NCI-H526 (cell line): ENCODE results near the gene SLX4IP.

Experiments
- DNase-seq, 2 experiments: peaks; one replicate each; lab custom pipeline; 2025; lab: John Stamatoyannopoulos, UW

The SLX4IP gene

DNA sequence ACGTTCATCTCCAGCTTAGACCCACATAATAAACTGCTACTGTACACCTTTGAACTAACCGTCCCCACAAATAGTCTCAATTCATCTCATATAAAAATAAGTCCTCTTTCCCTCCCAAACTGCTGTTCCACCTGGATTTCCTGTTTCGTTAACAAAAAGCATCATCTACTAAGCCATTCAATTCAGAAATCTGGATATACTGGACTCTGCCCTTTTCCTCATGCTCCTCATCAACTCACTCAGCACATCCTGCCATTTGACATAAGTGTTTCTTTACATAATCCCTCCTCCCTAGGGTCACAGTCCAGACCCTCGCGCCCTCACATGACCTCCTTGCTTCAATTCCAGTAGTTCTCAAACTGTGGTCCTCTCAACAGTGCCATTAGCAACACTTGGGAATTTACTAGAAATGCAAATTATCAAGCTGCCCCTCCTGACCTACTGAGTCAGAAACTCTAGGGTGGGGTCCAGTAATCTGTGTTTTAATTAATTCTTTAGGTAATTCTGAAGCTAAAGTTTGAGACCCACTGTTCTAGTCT, 5.6 kb upstream of the SLX4IP start:
- no peak for DNase-seq

DNA sequence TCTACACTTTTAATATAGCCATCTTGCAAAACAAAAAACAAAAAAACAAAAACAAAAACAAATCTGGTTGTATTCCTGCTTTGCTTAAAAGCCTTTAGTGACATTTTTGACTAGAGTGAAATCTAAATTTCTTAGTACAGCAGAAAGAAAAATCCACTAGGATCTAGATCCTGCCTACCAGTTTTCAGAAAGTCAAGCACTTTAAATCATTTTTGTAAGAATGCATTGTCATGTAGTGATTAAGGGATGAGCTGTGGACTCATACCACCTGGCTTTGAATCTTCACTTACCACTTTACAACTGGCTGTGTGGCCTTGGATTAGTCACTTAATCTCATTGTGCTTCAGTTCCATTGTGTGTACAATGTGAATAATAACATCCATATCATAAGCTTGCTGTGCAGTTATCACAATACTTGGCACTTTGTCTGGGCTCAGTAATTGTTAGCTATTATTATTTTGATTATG, 5.1 kb upstream of the SLX4IP start:
- no peak for DNase-seq

DNA sequence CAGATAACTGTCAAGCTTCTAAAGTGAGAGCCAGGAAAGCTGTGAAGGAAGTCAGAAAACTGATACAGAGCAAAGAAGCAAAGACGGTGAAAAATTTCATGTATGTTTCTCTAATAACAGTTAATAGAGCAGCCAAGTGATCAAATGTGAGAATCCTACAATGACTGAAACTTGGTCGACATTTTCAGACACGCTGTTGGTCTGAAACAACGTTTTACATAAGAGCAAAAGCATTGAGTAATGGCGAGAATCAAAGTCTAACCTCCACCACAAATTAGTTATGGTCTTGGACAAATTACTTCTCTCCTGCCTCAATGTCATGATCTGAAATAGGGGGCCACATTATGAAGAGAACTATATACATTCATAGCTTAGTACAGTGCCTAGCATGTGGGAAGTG, 4.4 kb upstream of the SLX4IP start:
- DNase-seq: no peak

DNA sequence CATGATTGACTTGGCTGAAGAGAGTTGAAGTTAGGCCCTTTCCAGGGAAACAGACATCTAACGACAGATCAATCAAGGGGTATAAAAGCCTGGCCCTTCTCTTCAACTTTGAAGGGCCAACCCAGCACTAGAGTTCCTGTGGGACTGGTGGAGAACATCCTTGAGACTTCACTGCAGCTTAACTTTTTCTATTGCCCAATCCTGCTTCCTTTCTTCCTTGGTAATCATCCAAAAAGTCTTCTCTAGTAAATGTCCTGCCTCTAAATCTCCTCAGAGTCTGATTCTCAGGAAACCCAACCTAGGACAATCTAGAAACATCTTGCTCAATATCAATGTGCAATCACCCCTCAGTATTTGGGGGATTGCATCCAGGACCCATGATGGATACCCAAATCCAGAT, 3.0 kb upstream of the SLX4IP start:
- no peak for DNase-seq

DNA sequence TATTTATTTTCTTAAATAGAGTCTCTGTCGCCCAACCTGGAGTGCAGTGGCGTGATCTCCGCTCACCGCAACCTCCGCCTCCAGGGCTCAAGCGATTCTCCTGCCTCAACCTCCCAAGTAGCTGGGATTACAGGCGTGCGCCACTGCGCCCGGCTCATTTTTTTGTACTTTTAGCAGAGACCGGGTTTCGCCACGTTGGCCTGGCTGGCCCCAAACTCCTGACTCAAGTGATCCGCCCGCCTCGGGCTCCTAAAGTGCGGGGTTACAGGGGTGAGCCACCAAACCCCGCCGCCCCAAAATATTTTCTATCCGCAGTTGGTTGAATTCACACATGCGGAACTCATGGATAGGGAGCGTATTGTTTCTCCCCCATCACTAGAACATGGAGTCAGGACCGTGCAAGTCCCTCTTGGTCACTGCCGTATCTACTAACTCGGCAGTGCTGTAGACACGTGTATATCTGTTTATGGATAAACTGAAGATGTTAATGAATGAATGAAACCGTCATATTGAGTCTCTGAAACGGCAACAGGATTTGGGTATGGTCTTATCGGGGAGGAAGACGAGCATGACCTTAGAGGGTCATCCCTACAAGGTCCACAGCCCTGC, 2.0 kb upstream of the SLX4IP start:
- peak in 1 of 2 experiments; percentile 16 for DNase-seq

DNA sequence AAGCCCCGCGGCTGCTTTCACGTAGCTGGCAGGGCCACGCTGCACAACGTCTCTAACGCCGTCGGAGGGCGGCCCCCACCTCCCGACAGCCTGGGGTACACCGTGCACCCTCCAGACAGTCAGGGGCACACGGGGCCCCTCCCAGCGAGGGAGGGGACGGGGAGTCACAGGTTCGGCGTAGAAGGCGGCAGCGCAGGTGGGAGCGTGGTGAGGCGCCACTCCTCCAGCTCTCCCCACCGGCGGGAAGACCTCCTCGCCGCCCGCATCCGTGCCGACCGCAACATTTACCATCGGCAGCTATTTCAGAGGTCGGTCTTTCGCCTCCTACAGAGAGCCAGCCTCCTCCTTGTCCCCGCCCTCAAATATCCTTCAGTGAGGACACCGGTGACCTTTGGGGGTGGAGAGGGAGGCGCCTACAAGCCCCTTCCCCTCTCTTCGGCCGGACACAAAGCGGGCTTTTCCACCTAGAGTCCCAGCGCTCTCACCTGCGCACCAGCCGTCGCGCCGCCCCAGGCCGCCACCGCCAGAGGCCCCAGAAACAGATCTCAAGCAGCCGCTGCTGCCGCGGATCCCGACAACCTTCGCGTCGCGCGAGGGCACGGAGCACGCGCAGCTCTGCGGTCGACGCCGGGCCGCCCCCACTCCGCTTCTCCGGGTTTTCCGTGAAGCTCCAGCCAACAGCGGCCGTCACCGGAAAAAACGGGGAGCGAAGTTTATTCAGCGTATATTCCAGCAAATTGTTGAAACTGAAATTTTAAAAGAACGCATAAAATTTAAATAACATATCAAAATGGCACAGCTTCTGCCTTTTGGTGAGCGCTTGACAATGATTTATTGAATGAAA, 1.3 kb upstream of the SLX4IP start, which contains the start of gene MKKS:
MKKS (minus strand) TSS at position 600 of the 844 bp plus-strand sequence. CDS start 20,708 bp downstream, outside the sequence.
- peak; percentile 91 to 98 for DNase-seq

DNA sequence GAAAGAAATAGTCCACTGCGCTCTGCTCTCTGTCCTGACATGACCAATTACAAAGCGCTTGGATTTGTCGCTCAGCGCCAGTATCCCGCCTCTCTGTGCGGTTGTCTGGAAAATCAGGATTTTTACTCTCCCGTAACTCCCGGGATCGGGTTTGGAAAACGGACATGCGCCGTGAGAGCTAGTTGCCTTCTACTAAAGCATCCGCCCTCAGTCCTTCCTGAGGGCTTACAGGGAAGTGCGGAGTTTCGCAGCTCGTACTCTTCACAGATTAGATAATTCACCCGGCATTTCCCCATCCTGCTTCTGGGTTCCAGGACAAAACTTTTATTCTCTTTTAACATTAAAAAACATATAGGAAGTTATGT, 656 bp upstream of the SLX4IP start:
- peak; percentile 99 for DNase-seq

DNA sequence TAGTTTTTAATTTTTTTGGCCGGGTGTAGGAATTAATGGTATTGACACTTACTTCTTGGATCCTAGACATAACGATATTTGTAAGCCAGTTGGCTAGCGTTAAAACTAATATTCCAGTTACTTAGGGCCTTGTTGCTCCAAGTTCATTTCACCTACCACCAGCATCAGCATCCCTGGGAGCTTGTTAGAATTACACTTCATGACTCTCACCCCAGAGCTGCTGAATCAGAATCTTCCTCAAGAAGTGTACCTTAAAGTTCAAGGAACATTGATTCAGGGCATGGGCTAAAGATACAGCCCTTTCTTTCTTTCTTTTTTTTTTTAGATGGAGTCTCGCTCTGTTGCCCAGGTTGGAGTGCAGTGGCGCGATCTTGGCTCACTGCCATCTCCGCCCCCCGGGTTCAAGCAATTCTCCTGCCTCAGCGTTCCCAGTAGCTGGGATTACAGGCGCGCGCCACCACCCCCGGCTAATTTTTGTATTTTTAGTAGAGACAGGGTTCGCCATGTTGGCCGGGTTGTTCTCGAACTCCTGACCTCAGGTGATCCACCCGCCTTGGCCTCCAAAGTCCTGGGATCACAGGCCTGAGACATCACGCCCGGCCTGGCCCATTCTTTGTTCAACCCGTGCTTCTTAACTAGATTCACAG, 1.1 kb downstream of the SLX4IP start:
- no peak for DNase-seq

DNA sequence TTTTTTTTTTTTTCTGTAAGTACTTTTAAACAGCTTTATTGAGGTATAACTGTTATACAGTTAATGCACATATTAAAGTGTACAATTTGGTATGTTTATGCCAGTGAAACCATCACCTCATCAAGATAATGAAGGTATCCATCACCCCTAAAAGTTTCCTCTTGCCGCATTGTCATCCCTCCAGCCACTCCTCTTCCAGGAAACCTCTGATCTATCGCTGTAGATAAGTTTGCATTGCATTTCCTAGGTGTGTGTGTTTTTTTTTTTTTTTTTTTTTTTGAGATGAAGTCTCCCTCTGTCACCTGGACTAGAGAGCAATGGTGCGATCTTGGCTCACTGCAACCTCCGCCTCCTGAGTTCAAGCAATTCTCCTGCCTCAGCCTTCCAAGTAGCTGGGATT, 3.1 kb downstream of the SLX4IP start:
- DNase-seq: no peak

DNA sequence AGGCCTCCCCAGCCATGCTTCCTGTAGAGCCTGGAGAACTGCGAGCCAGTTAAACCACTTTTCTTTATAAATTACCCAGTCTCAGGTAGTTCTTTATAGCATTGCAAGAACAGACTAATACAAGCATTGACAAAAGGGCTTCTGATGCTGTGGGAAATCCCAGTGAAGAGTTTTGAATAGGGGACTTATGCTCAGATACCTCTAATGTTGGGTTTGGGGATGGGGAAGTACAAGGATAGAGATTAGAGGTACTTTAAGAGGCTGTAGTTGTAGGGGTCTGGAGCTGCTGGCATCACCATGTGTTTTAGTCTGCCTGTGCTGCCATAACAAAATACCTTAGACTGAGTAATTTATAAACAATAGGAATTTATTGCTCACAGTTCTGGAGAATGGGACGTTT, 8.8 kb downstream of the SLX4IP start:
- no peak for DNase-seq

DNA sequence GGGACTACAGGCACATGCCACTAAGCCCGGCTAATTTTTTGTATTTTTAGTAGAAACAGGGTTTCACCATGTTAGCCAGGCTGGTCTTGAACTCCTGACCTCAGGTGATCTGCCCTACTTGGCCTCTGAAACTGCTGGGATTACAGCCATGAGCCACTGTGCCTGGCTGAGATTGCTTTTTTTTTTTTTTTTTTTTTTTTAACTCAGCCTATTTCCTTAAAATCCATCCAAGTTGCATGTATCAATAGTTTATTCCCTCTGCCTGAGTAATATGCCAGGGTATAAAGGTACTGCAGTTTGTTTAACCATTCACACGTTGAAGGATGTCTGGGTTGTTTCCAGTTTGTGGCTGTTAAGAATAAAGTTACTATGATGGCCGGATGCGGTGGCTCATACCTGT, 10.7 kb downstream of the SLX4IP start:
- no peak for DNase-seq

DNA sequence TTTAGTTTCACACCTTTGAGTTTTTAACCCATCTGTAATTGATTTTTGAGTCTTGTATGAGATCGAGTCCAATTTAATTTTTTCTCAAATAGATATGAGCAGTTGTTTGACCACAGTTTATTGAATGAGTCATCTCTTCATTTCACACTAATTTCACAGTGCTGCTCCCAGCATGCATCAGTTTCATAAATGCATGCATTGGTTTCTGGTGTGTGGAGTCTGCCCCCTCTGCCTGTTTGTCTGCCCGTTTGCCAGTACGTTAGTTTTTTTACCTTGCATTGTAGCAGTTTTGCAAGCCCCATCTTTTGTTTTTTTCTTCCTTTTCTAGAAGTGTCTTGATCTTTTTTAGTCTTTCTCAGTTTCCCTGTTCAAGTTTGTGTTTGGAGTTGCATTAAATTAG, 11.9 kb downstream of the SLX4IP start:
- DNase-seq: no peak

DNA sequence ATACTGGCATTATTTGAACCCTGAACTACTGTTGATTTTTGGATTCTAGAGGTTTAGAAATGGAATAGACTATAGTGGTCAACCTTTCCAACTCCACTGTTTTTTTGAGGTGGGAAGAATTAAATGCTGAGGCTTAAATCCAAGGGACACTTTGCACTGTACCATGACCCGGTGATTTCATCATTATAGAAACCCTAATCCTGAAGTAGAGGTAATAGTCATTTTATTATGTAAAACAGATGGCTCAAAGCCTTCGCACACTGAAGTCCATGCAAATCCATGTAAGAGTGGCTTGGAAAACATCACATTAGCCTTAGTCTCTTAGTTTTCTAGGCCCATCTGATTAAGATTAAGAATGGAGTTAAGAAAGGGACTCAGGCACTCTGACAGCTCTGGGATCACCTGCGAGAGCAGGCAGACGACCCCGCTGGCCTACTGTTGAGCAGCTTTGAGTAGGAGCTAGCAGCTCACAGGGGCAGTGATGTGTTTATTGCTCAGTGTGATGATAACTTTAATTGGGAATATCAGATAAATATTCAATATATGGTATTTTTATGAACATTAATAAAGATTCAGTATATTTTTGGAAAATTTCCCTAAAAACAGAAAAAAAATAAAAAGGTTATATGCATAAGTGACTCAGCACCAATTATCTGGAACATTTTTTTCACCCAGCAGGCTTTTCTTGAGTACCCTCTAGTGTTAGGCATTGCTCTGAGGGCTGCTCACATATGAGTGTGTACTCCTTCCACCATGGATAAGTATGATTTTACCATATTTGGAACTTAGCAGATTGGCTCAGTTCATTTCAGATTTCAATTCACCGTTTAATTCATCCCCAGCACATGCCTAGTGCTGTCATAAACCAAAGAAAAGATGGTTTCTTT, 13.4 kb downstream of the SLX4IP start:
- peak; percentile 18 to 44 for DNase-seq

DNA sequence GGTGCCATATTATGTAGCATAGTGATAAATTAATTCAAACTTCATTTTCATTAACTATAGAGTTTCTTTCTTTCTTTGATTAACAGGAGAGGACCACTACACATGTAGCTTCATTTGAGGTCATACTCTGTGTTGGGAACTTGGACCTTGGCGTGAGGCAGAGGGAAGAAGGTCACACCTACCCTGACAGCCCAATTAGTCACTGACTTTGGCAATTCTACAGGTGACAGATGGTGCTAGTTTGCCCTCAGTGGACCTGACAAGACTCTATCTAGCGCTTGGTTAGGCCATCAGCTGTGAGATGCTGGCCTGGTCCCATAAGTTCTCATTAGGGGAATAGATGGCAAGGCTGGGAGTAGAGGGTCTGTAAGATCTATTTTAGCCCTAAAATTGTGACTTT, 14.2 kb downstream of the SLX4IP start:
- DNase-seq: no peak

DNA sequence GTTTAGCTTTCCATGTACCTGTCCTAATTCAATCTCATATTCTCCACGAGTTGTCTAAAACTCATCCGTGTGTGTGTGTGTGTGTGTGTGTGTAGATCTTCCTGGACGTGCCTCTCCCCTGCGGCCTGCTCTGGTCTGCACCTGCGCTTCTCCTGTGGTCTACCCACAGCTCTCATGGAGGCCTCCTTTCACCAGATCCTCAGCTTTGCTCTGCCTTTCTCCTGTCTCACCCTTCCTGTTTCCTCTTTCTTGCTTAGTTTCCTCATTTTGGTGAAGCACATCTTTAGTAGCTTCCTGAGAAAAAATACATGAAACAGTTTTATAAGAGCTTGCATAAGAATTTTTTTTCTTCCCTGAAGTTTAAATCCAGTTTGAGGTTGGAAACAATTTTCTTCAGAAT, 18.1 kb downstream of the SLX4IP start:
- no peak for DNase-seq

DNA sequence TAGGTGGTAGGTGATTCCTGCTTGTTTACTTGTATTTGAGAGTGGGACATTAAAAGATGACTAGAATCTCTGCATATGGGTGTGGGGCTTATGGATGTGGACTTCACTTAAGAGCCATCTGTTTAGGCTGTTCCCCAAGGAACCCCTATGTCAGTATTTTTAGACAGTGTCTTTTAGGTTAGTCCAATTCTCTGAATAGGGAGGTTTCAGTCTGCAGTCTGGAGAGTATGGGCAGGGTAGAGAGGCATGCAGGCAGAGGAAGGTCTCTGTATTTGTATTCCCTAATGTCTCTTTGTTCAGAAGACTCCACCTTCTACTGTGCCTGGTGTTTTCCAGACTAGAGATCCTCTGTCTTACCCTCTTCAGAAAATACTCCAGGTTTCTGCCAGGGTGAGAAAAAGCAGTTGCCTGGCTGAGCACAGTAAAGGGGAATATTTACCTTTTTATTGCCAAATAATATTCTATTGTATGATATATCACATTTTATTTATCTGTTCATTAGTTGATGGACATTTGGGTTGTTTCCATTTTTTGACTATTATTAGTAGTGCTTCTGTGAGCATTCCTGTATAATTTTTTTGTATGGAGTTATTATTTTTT, 19.1 kb downstream of the SLX4IP start:
- DNase-seq: no peak

DNA sequence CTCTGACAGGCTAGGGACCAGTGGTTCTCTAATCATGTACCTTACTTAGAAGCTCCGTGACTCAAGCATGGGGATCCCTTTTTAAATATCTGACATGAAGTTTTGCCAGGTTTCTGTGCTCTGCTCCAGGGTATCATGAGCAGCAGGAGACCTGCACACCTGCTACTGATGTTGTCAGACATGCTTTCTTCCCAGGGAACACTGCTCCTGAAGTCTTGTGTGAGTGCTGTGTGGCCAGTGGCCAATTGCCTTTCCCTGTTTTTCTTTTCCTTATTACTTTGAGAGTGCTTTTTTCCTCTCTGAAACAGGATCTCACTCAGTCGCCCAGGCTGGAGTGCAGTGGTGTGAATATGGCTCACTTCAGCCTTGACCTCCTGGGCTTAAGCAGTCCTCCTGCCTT, 26.4 kb downstream of the SLX4IP start:
- no peak for DNase-seq

DNA sequence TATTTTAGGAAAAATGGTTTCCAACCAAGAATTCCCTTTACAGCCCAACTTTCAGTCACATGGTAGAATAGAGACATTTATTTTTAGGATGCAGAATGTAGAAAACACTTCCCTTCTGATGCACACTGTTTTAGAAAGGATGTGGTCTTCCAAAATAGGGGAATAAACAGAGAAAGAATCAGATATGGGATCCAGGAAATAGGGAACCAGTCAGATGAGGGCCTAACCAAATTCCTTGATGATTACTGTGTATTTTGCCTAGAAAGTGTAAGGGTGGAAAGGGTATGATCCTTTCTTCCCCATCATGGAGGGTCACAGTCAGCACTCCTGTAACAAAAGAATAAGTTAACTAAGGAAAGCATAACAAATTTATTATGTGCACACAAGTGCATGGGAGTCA, 27.4 kb downstream of the SLX4IP start:
- DNase-seq: no peak

DNA sequence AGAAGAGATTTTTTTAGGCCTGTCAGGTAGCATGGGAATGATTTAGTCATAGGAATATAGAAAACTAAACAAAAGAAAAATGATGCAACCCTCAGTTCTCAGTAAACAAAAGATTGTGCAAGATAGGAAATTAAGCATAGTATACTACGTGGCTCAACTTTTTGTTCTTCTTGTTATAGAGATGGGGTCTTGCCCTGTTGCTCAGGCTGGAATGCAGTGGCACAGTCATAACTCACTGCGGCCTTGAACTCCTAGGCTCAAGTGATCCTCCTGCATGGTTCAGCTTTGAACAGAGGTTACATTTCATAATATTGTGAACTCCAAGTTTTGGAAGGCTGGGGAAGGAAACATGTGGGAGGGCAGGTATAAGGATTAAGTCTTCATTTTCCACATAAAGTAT, 28.5 kb downstream of the SLX4IP start:
- DNase-seq: no peak

DNA sequence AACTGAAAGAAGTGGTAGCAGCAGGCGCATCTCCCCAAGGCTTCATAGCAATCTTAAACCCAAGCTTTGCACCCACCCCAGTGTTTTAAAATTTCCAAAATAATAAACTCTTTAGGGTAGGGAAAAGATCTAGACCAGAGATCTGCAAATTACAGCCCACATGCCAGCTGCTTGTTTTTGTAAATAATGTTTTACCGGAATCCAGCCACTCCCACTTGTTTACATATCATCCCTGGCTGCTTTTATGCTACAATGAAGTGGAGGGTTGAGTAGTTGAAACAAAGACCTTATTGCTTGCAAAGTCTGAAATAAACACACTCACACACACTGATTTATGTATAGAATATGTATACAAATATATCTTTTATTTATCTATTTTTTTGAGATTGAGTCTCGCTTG, 30.0 kb downstream of the SLX4IP start:
- DNase-seq: no peak

DNA sequence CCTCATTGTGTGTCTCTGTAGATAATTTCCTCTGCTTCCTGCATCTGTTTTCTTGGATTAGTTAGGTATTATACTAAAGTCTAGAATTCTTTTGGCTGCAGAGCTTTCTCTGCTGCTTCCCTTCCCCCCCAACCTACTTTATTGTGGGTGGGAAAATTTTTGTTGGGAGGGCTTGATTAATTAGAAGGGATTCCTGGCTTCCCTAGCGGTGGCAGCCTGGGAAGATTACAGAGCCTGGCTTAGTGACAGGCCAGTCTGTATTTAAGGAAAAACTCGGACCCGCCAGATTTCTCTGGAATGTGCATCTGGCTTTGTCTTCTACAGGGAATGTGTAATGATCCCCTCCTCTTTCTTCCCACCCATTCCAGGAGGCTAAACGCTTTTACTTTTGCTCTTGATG, 31.2 kb downstream of the SLX4IP start:
- DNase-seq: no peak
